ENCODE data around the gene YOD1. TPM values are rescaled to one million over a fixed set of nuclear protein-coding genes. Genes with fewer than 3 reads are reported as not detected.

Gene YOD1
- total RNA-seq, 4 donors from 2014 or later, result 9.0 to 17.5 (median 12.0) TPM

GRCh38 chr1:207073906-207074820, 23.2 kb upstream of the YOD1 start:
- no peaks in the 10 kb centered on the region for H3K27me3 ChIP-seq
- in situ Hi-C loops (cut with MboI; ENCODE audit: low pct_ligation_motif_present in 1 of 4, low pct_unique_long_range_greater_than_20kb in 1 of 4, low sequenced_read_pairs in 3 of 4) (loop anchor here in 1 of 4 donors (10.0 kb wide), 1 partner anchor 331 kb away; no protein-coding TSS in a partner anchor), intact Hi-C loops (cut with DNase I; ENCODE audit: low total_unique reads) (no loop called here)
- peaks cover 0 to 15% (median under 1%) of the 10 kb centered on the region in 4 donors for H3K4me1 ChIP-seq
- WGBS, 2 donors (ENCODE audit: low coverage in 1 of 2), result 73 to 80% methylated on average over 3 to 4 of the region's 4 CpGs
- no peak overlapping the region for H3K4me3 ChIP-seq
- no peak overlapping the region for H3K27ac ChIP-seq
- peaks cover 0 to 31% (median 4%) of the 10 kb centered on the region in 4 donors for H3K36me3 ChIP-seq
- H3K9me3 ChIP-seq, result no peaks in the 10 kb centered on the region
- no peak for DNase-seq
- TF ChIP-seq POLR2A (IDR thresholded peaks at IDR 0.05), result no peak
- TF ChIP-seq POLR2AphosphoS5 (IDR thresholded peaks at IDR 0.05), result no peak
- TF ChIP-seq, protein P1, sequence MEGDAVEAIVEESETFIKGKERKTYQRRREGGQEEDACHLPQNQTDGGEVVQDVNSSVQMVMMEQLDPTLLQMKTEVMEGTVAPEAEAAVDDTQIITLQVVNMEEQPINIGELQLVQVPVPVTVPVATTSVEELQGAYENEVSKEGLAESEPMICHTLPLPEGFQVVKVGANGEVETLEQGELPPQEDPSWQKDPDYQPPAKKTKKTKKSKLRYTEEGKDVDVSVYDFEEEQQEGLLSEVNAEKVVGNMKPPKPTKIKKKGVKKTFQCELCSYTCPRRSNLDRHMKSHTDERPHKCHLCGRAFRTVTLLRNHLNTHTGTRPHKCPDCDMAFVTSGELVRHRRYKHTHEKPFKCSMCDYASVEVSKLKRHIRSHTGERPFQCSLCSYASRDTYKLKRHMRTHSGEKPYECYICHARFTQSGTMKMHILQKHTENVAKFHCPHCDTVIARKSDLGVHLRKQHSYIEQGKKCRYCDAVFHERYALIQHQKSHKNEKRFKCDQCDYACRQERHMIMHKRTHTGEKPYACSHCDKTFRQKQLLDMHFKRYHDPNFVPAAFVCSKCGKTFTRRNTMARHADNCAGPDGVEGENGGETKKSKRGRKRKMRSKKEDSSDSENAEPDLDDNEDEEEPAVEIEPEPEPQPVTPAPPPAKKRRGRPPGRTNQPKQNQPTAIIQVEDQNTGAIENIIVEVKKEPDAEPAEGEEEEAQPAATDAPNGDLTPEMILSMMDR (IDR thresholded peaks at IDR 0.05), result no peak
- TF ChIP-seq EP300 (IDR thresholded peaks at IDR 0.05; ENCODE audit: low read depth), result no peak

DNA sequence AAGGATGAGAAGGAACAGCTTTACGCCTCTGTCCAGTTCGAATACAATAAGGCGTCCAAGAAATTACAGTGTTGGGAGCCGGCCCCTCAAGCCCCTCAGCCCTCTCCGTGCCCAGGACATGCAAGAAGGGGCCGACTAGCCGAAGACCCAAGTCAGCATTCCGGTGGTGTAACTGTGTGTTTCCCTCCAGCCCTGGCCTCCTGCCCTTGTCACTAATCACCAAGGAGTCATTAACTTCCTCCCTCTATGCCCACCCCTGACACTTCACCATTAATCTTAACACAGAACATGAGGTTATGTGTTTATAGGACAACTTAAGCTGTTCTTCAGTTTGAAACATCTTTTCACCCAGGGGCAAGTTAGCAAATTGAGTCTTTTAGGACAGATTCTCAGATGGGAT, 21.2 kb upstream of the YOD1 start:
- WGBS, 2 donors (ENCODE audit: low coverage in 1 of 2), result 87% methylated on average over 8 of the region's 8 CpGs; no CpG with 5 or more reads in 1 of the 2 donors
- no peaks in the 10 kb centered on the region for H3K9me3 ChIP-seq
- peaks cover 0 to 17% (median 11%) of the 10 kb centered on the region in 4 donors for H3K4me1 ChIP-seq
- H3K36me3 ChIP-seq, result peaks cover 0 to 30% (median 4%) of the 10 kb centered on the region in 4 donors
- no peak overlapping the region for H3K27ac ChIP-seq
- no peak overlapping the region for H3K4me3 ChIP-seq
- in situ Hi-C loops (cut with MboI; ENCODE audit: low pct_ligation_motif_present in 1 of 4, low pct_unique_long_range_greater_than_20kb in 1 of 4, low sequenced_read_pairs in 3 of 4) (loop anchor here in 1 of 4 donors (10.0 kb wide), 1 partner anchor 333 kb away; no protein-coding TSS in a partner anchor), intact Hi-C loops (cut with DNase I; ENCODE audit: low total_unique reads) (no loop called here)
- TF ChIP-seq, protein P1 (IDR thresholded peaks at IDR 0.05), result no peak
- TF ChIP-seq POLR2A (IDR thresholded peaks at IDR 0.05), result no peak
- no peak for TF ChIP-seq POLR2AphosphoS5 (IDR thresholded peaks at IDR 0.05)
- no peak for TF ChIP-seq EP300 (IDR thresholded peaks at IDR 0.05; ENCODE audit: low read depth)
- DNase-seq, result no peak
- no peaks in the 10 kb centered on the region for H3K27me3 ChIP-seq

GRCh38 chr1:207071426-207071825, 20.4 kb upstream of the YOD1 start:
- Histone ChIP-seq H3K27me3 (no peaks in the 10 kb centered on the region), H3K4me3 (no peak overlapping the region), H3K4me1 (peaks cover 0 to 18% (median 15%) of the 10 kb centered on the region in 4 donors), H3K9me3 (no peaks in the 10 kb centered on the region), H3K36me3 (peaks cover 0 to 30% (median 4%) of the 10 kb centered on the region in 4 donors), H3K27ac (no peak overlapping the region)
- 84 to 93% methylated on average over 6 of the region's 6 CpGs for WGBS, 2 donors (ENCODE audit: low coverage in 1 of 2)
- intact Hi-C loops (cut with DNase I; ENCODE audit: low total_unique reads), result no loop called here
- TF ChIP-seq POLR2AphosphoS5 (IDR thresholded peaks at IDR 0.05) (no peak), POLR2A (IDR thresholded peaks at IDR 0.05) (no peak)
- in situ Hi-C loops (cut with MboI; ENCODE audit: low pct_ligation_motif_present in 1 of 4, low pct_unique_long_range_greater_than_20kb in 1 of 4, low sequenced_read_pairs in 3 of 4), result loop anchor here in 1 of 4 donors (10.0 kb wide), 1 partner anchor 333 kb away; no protein-coding TSS in a partner anchor
- DNase-seq, result no peak

- Histone ChIP-seq H3K4me3 (no peak overlapping the region), H3K4me1 (peaks cover 6 to 23% (median 18%) of the 10 kb centered on the region in 4 donors), H3K27me3 (no peaks in the 10 kb centered on the region), H3K9me3 (no peaks in the 10 kb centered on the region), H3K27ac (no peak overlapping the region), H3K36me3 (peaks cover 0 to 30% (median 4%) of the 10 kb centered on the region in 4 donors)
- in situ Hi-C loops (cut with MboI; ENCODE audit: low pct_ligation_motif_present in 1 of 4, low pct_unique_long_range_greater_than_20kb in 1 of 4, low sequenced_read_pairs in 3 of 4) (loop anchor here in 1 of 4 donors (10.0 kb wide), 1 partner anchor 334 kb away; no protein-coding TSS in a partner anchor), intact Hi-C loops (cut with DNase I; ENCODE audit: low total_unique reads) (no loop called here)
- TF ChIP-seq POLR2AphosphoS5 (IDR thresholded peaks at IDR 0.05) (no peak), EP300 (IDR thresholded peaks at IDR 0.05; ENCODE audit: low read depth) (no peak), POLR2A (IDR thresholded peaks at IDR 0.05) (no peak)
- TF ChIP-seq, protein P1 (IDR thresholded peaks at IDR 0.05), result no peak
- DNase-seq, result no peak
- 75 to 82% methylated on average over 1 to 4 of the region's 4 CpGs for WGBS, 2 donors (ENCODE audit: low coverage in 1 of 2)
Measured at GRCh38 chr1:207070811-207071210, 19.8 kb upstream of the YOD1 start.
